ENCODE results near the gene CCBE1.

Gene CCBE1

DNA sequence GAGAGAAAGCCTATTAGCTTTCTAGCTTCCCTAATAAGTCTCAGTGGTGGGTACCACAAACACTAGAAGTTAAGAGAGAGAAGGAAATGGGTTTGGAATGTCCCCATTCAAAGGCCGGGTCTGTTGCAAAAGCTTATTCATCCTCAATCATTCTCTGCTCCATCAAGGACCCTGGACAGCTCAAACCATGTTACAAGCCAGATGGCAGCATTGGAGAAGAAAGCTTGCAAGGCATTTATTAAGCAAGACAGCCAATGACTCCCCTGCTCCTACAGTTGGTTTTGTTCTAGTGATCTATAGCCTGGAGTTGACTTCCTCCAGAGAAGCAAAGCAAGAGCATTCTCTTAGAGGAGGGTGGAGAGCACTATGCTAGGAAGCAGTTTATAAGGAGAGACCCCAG is 251.2 kb downstream of the CCBE1 start:
- H3K27ac ChIP-seq: no peak overlapping the region
- TF ChIP-seq, protein P1, sequence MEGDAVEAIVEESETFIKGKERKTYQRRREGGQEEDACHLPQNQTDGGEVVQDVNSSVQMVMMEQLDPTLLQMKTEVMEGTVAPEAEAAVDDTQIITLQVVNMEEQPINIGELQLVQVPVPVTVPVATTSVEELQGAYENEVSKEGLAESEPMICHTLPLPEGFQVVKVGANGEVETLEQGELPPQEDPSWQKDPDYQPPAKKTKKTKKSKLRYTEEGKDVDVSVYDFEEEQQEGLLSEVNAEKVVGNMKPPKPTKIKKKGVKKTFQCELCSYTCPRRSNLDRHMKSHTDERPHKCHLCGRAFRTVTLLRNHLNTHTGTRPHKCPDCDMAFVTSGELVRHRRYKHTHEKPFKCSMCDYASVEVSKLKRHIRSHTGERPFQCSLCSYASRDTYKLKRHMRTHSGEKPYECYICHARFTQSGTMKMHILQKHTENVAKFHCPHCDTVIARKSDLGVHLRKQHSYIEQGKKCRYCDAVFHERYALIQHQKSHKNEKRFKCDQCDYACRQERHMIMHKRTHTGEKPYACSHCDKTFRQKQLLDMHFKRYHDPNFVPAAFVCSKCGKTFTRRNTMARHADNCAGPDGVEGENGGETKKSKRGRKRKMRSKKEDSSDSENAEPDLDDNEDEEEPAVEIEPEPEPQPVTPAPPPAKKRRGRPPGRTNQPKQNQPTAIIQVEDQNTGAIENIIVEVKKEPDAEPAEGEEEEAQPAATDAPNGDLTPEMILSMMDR (IDR thresholded peaks at IDR 0.05): no peak
- no peak for TF ChIP-seq ZFX (IDR thresholded peaks at IDR 0.05; ENCODE audit: borderline replicate concordance)

DNA sequence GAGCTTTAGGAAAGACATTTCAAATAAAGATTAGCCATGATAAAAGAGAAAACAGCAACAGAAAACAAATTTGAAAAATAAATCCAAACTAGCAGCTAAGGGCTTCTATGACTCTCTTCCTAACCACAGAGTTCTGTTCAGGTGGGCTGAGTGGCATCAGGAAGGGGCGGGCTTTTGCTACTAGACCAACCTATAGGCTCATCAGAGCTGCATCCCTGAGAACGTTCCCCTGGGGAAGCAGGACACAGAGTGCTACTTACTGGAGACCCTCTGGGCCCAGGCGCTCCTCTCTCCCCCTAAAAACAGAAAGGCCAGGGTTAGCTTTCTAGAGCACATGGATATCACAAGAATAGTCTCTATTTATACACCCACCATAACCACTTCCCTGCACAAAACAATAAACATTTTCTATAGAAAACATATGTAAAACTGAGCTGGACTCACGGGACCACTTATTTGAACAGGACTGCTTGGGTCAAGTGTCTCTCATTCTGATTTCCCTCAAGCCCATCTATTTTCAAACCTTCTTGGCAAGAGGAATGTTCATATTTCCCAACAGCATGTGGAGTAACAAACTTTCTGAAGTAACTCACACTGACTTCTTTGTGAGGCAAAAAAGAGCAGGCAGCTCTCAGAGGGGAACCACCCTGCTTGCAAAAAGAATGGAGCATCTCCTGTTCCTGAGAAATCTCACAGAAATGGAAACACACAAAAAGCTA is 259.2 kb downstream of the CCBE1 start:
- H3K27ac ChIP-seq: no peak overlapping the region
- TF ChIP-seq, protein P1 (IDR thresholded peaks at IDR 0.05): no peak
- TF ChIP-seq ZFX (IDR thresholded peaks at IDR 0.05; ENCODE audit: borderline replicate concordance): no peak

DNA sequence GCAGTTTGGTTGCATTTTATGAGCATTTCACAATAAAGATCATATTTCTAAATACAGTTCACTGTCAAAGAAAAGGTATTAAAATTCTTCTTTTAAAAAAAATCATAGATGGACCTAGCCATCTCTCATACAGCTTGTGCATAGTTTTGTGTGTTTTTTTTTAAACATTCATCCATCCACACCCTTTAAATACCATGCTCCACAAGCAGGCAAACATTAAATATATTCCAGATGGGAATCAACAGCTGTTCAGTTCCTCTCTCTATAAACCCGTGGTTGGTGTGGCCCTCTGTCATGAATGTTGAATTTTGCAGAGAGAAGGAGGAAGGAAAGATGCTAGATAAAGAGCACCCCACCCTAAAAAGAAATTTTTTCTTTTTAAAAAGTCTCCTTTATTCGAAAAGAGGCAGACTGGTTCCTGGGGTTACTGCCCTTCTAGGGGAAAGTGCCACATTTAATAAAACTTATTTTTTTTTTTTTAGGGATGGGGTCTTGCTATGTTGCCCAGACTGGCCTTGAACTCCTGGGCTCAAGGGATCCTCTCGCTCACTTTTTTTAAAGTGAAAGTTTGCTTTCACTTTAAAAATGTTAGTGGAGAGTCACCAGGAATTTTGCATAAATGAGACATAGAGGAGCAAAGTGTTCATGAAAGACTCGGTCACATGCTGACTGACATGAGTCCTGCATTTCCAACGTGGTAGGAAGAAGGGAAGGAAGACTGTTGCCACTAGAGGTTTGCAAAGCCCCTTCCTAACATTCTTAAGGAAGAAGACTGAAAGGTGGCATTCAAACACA is 264.2 kb downstream of the CCBE1 start:
- TF ChIP-seq ZFX (IDR thresholded peaks at IDR 0.05; ENCODE audit: borderline replicate concordance): no peak
- TF ChIP-seq, protein P1 (IDR thresholded peaks at IDR 0.05): no peak
- no peak overlapping the region for H3K27ac ChIP-seq

DNA sequence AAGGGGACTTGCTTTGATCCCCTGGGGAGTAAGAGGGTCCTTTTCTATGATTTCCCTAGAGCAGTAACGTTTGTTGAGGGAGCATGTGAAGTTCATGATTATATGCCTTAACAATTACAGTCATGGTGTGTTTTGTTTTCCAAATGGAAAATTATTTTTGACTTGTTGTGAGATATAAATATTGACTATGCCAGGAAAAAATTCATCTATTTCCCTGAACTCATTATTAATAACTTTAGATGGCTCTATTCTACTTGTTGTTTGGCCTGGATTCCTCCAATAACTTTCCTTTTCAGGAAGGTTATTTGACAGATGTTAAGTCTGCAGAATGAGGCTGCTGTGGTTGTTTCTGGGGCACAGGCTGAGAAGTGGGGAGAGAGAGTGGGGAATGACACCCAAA is 266.1 kb downstream of the CCBE1 start:
- H3K27ac ChIP-seq: no peak overlapping the region
- TF ChIP-seq, protein P1 (IDR thresholded peaks at IDR 0.05): no peak
- no peak for TF ChIP-seq ZFX (IDR thresholded peaks at IDR 0.05; ENCODE audit: borderline replicate concordance)

DNA sequence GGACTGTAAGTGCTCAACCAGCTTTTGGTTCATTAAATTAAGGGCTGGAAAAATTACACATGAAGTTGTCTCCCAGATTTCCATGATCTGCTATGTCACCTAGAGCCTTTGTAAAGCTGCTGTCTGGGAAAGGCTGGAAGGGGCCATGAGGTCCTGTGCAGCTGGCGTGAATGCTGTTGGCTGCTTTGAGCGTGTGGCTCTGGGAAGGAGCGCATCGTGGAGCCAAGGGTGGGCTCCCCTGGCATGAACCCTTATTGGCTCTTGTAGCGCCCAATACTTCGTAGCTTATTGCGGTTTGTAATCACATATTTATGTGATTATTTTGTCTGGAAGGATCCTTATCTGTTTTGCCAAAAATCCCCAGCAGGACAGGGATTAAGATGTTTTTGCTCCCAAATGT is 267.6 kb downstream of the CCBE1 start:
- TF ChIP-seq, protein P1 (IDR thresholded peaks at IDR 0.05): no peak
- TF ChIP-seq ZFX (IDR thresholded peaks at IDR 0.05; ENCODE audit: borderline replicate concordance): no peak
- no peak overlapping the region for H3K27ac ChIP-seq

DNA sequence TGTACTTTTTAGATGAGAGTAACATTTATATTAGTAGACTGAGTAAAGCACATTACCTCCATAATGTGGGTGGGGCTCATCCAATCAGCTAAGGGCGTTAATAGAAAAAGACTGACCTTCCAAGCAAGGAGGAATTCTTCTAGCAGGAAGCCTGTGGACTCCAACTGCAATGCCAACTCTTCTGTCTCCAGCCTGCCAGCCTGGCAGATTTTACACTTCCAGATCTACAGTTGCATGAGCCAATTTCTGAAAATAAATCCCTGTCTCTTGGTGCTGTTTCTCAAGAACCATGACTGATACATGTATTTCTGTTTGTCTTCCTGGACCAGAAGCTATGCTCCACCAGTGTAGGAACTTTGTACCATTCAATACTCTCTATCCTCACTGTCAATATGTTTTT is 269.2 kb downstream of the CCBE1 start:
- H3K27ac ChIP-seq: no peak overlapping the region
- no peak for TF ChIP-seq ZFX (IDR thresholded peaks at IDR 0.05; ENCODE audit: borderline replicate concordance)
- TF ChIP-seq, protein P1 (IDR thresholded peaks at IDR 0.05): no peak

DNA sequence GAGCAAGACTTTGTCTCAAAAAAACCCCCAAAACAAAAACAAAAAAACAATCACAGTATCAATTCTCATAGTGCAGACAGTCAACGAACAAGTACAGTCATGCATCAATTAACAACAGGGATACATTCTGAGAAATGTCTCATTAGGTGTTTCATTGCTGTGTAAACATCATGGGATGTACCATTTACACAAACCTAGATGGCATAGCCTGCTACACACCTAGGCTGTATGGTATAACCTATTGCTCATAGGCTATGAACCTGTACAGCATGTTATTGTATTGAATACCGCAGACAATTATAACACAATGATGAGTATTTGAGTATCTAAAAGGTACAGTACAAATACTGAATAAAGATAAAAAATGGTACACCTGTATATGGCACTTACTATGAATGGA is 270.4 kb downstream of the CCBE1 start:
- TF ChIP-seq, protein P1 (IDR thresholded peaks at IDR 0.05): no peak
- no peak for TF ChIP-seq ZFX (IDR thresholded peaks at IDR 0.05; ENCODE audit: borderline replicate concordance)

More for the DNA sequence above, 270.4 kb downstream of the CCBE1 start:
- no peak overlapping the region for H3K27ac ChIP-seq
